Jurkat, Clone E6-1 (cell line): ENCODE measurements around the gene CEBPZ. TPM values are rescaled to one million over a fixed set of nuclear protein-coding genes. Genes with fewer than 3 reads are reported as not detected.

Experiments used
- DNase-seq: peaks from one replicate; pipeline ENCODE4 v3.0.0-alpha.2; 2011; ENCODE audit warnings: low read depth, low spot score
- H3K4me3 ChIP-seq: 2 replicates; pipeline ENCODE4 v1.5.1; 2011; ENCODE audit warnings: mild to moderate bottlenecking, low read length, control low read depth, moderate library complexity
- polyA plus RNA-seq: library from polyadenylated mRNA; unstranded; fragments of >200 nt; gene quantifications from one replicate; pipeline ENCODE4 v1.2.1, GENCODE V29; 2012; ENCODE audit warnings: missing spikeins; ENCODE audit not compliant: insufficient read length, insufficient read depth

Gene CEBPZ, protein sequence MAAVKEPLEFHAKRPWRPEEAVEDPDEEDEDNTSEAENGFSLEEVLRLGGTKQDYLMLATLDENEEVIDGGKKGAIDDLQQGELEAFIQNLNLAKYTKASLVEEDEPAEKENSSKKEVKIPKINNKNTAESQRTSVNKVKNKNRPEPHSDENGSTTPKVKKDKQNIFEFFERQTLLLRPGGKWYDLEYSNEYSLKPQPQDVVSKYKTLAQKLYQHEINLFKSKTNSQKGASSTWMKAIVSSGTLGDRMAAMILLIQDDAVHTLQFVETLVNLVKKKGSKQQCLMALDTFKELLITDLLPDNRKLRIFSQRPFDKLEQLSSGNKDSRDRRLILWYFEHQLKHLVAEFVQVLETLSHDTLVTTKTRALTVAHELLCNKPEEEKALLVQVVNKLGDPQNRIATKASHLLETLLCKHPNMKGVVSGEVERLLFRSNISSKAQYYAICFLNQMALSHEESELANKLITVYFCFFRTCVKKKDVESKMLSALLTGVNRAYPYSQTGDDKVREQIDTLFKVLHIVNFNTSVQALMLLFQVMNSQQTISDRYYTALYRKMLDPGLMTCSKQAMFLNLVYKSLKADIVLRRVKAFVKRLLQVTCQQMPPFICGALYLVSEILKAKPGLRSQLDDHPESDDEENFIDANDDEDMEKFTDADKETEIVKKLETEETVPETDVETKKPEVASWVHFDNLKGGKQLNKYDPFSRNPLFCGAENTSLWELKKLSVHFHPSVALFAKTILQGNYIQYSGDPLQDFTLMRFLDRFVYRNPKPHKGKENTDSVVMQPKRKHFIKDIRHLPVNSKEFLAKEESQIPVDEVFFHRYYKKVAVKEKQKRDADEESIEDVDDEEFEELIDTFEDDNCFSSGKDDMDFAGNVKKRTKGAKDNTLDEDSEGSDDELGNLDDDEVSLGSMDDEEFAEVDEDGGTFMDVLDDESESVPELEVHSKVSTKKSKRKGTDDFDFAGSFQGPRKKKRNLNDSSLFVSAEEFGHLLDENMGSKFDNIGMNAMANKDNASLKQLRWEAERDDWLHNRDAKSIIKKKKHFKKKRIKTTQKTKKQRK
- 32.8 TPM for polyA plus RNA-seq

DNA sequence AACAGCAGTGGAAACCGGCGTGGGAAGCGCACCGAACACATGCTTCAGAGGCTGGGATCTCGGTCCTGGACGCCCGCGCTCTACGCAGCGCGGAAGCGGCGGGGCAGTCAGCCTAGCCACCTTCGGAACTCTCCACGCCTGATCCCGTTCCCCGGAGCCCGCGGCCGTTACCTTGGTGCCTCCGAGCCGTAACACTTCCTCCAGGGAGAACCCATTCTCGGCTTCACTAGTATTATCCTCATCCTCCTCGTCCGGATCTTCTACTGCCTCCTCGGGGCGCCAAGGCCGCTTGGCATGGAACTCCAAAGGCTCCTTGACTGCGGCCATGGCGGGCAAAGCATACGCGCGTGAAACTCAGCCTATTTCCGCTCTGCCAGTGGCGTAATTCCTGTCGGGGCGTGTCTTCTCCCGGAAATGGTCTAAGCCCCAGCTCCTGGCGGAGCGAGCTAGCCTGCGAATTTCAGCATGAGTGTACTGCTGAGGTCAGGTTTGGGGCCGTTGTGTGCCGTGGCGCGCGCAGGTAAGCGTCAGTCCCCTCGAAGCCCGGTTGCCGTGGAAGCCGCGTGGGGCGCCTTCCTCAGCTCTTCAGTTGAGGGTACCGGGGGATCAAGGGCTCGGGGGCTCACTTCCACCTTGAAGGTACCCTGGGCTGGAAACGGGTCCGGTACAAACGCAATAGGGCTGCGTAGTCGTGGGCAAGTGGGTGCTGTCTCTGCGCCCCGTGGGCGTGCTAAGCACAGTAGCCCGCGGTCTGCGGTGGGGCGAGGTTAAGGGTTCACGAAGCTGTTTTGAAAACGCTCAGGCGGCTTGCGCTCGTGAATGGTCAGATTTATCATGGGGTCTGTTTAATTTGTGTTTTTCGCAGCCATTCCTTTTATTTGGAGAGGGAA is at the start of gene CEBPZ, which contains the start of gene NDUFAF7:
TSS of gene CEBPZ (minus strand) at position 356 of the 890 bp plus-strand sequence. CDS start at position 327, 29 bp downstream.
TSS of gene NDUFAF7 (plus strand) at position 418 of the 890 bp plus-strand sequence. CDS start at position 466, 48 bp downstream.
- peak; percentile 67 for DNase-seq

DNA sequence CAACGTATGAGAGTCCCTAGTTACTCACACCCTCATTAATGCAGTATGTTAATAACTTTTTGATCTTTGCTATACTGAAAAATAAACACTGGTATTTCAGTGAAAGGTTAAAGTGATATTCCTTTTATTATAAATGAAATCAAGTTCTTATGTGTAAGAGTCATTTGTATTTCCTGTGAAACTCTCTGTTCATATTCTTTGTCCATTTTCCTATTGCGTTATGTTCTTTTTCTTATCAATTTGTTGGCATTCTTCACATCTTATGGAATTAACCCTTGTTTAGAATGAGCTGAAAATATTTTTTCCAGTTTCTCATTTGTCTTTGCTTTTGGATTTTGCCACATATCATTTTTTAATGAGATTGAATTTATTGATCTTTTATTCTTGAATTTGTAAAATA is 44.9 kb upstream of the CEBPZ start:
- H3K4me3 ChIP-seq, result no peak overlapping the region
- DNase-seq, result no peak

More for the DNA sequence above, at the start of gene CEBPZ, which contains the start of gene NDUFAF7:
- peak within 1 kb of the TSS; percentile 82 for H3K4me3 ChIP-seq

DNA sequence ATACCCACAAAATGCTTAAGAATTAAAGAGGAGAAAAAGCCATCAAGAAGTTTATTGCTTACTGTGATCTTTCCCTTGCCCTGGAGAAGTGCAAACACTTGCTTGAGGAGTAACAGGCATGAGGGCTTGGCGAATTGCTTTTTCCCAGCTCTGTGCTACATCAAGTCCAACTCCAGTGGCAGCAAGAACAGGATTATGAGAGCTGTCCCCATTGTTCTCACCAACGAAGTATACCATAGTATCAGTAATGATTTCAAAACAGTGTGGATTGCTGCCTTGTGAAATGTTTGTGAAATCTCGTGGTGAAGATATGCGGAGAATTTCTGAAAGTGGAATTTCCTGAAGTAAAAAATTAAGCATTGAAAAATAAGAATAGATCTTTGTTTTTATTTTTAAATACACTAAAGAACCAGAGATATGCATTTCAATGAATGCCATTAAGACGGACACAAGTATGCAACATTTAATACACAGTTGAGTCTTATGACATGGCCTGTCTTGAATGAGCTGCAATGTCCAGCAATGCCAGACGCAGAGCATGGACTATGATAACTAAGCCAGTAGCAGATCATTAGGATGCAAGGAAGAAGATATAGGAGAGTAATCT is 43.1 kb upstream of the CEBPZ start:
- no peak overlapping the region for H3K4me3 ChIP-seq
- DNase-seq, result no peak

DNA sequence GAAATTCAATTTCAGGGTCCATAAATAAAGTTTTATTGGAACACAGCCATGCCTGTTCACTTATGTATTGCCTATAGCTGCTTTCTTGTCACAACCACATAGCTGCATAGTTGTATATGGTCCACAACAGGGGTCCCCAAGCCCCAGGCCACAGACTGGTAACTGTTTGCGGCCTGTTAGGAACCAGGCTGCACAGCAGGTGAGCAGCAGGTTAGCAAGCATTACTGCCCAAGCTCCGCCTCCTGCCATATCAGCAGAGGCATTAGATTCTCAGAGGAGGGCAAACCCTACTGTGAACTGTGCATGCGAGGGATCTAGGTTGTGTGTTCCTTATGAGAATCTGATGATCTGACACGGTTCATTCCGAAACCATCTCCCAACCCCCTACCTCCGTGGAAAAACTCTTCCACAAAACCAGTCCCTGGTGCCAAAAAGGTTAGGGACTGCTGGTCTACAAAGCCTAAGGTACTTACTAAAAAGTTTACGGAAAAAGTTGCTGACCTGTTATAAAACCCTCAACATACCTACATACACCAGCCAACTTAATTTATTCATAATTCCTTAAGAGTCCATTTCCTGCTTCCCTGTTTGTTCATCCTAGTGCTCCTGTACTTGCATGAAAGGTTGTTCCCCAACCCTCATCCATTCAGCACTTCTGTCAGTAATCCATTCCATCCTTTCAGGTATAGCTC is 40.1 kb upstream of the CEBPZ start:
- no peak for DNase-seq

DNA sequence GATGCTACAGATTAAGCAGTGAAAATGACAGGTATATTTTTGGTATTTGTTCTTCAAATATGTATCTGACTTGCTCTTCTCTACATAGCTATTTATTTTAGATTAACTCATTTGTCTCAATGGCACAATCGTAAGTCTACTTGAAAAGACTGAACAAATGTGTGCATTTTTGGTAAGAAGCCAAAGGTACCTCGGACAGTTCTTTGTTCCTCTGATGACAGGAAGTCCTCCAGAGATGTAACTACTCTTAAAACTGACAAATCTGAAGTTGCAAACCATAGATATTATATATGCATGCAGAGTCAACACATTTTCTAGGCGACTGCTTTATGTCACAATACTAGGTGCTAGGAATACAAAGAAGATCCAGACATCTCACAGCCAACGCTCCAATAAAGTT is 36.7 kb upstream of the CEBPZ start:
- DNase-seq, result no peak
- no peak overlapping the region for H3K4me3 ChIP-seq

More for the DNA sequence above, 40.1 kb upstream of the CEBPZ start:
- H3K4me3 ChIP-seq, result no peak overlapping the region

DNA sequence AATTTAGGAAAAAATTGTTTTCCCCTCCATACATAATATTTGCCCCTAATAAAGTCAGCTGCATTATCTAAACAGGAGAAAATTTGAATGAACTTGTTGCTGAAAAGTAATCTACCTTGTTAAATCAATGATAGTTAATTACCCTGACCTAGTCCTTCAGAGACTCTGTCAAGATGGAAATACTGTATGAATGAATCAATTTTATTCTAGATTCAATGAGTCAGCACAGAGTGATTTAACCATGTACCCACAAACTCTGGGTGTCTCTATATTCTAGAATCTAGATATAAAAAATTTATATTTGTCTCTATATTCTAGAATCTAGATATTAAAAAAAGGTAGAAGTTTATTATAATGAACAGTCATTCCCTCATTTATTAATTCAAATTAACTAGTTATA is 36.3 kb upstream of the CEBPZ start:
- no peak overlapping the region for H3K4me3 ChIP-seq
- DNase-seq, result no peak

DNA sequence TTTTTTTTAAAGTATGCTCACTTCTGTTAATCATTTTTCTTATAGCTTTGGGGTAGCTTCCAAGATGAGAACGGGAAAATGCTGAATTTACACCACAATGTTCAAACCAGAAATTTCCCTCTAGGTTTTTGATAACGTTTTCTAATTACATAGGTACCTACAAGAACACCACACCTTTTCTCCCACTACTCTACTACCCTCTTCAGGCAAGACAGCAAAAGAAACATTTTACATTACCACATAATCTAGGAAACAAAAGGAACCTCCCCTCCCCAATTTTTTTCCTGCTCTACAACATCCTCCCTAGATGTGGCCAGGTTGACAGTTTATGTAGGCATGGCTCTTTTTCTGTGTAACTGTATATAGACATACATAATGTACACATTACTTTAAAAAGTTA is 32.4 kb upstream of the CEBPZ start:
- no peak overlapping the region for H3K4me3 ChIP-seq
- no peak for DNase-seq

DNA sequence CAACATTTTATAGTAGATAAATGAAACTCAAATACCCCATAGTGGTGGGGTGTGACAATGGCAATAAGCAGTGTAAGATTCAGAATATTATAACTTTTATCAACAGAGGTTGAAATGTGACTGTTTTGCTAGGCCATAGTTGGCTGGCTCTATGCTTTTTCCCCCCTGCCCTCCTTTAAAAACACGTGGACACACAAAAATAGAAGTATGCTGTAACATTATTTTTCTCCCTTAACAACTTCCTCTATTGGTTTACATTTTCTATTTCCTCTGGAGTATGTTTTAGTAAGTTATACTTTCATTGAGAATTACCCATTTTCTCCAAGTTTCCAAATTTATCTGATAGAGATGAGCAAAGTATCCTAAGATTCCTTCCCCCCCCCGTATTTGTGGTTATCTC is 31.1 kb upstream of the CEBPZ start:
- no peak overlapping the region for H3K4me3 ChIP-seq
- DNase-seq, result no peak

DNA sequence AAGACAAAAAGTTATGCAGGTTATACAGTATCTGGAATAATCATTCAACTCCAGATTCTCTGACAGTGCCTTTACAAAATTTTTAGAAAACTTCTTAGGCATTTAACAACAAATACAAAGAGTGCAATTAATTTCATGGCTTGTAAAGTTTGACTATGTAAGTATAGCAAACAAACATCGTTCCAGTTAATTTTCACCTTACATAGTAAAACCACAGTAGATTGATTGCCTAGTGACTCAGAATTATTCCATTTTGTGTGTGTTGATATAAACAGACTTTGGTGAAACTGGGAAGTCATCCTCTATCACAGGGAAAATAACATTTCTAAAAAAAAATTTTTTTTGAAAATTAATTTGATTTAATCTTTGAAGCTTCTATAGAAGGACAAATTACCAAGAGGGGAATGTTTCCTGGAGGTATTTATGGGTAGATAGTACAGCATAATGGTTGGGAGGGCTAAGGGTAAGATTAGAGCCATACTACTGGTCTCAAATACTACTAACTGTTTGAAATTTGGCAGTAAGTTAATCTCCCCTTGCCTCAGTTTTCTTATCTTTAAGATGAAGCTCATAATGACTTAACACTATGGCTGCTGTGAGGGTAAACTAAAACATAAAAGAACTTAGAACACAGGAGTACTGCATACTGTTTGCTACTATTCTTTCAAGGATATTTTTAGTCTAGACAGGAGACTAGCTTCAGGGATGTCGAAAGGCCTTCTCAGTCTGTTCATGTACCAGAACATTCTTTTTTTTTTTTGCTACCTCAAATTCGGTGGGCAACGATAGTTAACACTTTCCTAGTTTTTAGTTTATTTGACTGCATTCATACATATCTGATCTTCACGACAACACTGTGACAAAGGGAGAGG is 19.7 kb upstream of the CEBPZ start:
- DNase-seq, result no peak
- H3K4me3 ChIP-seq, result no peak overlapping the region

DNA sequence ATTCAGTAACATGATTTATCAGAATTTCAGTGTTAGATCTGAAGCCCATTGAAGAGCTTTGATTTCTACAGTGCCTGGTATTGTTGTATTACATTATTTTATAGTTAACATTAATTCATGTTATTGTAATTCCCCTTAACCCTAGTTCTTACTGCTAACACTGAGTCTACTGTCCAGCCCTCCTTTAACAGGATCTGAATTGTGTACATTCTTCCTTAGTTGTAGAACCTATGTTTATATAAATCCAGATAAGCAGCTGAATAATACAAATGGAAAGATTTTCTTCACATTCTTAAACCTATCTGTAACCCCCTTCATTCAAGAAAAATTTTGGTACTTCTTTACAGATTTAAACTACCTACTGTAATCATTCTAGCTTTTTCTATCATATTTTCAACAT is 14.8 kb upstream of the CEBPZ start:
- H3K4me3 ChIP-seq, result no peak overlapping the region
- no peak for DNase-seq

DNA sequence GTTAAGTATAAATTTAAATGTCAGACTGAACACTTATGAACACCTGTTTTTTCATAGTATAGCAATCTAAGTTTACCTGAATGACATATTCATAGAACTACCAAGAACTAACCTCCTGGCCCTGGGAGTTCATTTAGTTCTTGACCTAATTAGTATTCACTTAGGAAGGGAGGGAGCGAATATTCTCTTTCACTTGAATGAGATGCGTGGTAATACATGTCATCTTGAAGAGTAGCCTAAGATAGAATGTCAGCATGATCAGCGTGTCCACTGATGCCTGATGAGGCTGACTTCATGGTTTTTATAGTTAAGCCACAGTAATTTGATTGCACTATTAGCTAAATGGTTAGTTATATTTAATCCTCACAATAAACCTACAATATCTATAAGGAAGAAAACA is 13.4 kb upstream of the CEBPZ start:
- H3K4me3 ChIP-seq, result no peak overlapping the region
- DNase-seq, result no peak

DNA sequence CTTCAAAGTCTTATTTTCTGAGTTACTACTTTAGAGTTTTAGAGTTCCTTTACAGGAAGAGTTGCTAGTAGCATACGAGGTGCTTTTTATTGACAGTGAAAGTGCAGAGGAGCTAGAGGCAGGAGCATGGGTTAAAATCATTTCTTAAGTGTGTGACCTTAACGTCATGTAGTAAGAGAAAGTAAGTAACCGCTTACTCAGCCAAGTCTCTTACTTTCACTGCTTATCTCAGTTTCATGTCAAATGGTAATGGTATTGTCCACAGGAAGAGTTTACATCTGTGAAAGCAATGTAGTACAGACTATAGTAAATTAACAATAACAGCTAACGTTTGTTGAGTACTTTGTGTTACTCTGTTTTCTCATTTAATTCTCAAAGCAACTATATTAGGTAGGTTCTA is 12.6 kb upstream of the CEBPZ start:
- no peak for DNase-seq
- no peak overlapping the region for H3K4me3 ChIP-seq

DNA sequence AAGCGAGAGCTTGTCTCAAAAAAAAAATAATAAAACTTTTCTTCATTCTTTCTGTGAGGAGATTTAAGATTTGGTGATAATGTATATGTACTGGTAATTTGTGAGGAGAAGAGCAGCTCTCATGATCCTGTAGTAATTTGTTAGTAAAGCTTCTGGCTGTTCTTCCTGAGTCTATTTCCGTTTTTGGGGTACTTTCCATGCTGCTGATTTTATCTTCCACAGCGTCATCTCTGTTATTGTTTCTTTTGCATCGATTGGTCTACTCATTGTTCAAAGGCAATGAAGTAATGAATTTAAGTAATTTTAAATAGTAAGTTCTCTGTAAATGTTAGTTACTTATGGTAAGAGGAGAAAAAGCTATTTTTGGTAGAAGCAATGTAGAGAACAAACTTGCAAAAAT is 12.0 kb upstream of the CEBPZ start:
- DNase-seq, result no peak
- no peak overlapping the region for H3K4me3 ChIP-seq

DNA sequence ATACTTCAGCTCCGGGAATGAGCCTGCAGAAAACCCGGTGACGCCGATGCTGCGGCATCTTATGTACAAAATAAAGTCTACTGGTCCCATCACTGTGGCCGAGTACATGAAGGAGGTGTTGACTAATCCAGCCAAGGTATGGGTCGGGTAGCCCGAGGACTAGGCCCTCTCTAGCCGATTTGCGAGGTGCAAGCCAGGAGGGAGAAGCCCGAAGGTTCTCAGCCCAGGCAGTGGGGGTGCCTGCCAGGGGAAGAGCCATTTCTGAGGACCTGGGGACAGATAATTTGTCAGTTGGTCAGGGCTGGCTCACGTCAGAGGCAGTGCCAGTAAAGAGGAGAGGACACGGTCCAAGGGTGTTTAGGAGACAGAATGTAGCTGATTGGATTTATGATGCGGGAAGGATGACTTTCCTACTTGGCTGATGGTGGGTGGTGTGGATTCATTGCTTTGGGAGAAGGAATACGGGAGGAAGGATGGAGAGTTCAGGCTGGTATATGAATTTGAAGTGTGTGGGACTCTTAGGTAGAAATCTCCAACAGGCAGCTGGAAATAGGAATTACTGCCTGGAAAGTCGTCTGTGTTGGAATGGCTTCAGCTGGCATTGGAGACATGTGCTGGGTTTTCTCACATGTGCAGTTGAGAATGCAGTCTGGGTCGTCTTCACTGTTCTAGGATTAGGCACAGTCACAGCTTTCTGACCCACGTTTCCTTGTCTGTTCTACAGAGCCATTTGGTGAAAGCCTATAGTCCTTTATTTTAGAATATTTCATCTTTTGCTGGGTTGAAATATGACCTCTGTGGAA is 936 bp upstream of the CEBPZ start:
- no peak for DNase-seq
- peak overlapping the region; percentile 82 for H3K4me3 ChIP-seq

DNA sequence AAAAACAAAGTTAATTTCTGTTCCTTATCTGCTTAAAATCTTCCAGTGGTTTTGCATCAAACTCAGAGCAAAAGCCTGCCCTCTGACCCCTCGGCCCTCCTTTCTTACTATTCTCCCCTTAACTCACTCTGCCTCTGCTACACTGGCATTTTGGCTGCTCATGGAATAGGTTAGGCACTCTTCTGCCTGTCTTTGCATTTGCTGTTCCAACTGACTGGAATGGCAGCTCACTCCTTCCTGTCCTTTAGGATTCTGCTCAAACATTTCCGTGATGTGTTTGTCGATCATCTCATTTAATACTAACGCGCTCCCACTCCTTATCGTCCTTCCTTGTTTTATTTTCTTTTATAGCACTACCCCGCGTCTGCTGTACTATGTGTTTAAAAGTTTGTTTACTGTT is 815 bp downstream of the CEBPZ start:
- no peak for DNase-seq
- peak overlapping the region; percentile 82 for H3K4me3 ChIP-seq

DNA sequence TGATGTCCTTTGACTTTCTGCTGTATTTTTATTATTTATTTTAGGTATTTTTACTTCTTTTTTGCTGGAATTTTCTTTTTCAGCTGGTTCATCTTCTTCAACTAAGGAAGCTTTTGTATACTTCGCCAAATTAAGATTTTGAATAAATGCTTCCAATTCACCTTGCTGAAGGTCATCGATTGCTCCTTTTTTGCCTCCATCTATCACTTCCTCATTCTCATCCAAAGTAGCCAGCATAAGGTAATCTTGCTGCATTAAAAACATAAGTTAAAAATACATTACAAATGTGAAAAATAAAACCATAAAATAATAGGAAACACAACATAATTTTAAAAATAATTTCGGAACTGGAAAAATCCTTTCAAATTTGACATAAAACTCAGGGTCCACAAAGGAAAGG is 2.6 kb downstream of the CEBPZ start:
- no peak for DNase-seq
- no peak overlapping the region for H3K4me3 ChIP-seq
